Astrocyte of the spinal cord (primary cell): Measurements from ENCODE around the gene SLC4A2.

Source experiments
- DNase-seq: peaks from one replicate; pipeline ENCODE4 v3.0.0; 2011; ENCODE audit warnings: low read depth, low spot score
- H3K4me3 ChIP-seq: 2 replicates; pipeline ENCODE4 v1.5.1; 2011; ENCODE audit warnings: low read depth, mild to moderate bottlenecking, low read length, moderate library complexity
- CTCF ChIP-seq: IDR thresholded peaks from 2 replicates; pipeline ENCODE4 v1.5.1; 2012; ENCODE audit warnings: low read depth, mild to moderate bottlenecking, low read length, inconsistent platforms
- in situ Hi-C: cut with HindIII; loops from 2 replicates; pipeline ENCODE4 v1.10.0; 2017; ENCODE audit warnings: low sequenced_read_pairs

SLC4A2 gene

GRCh38 chr7:151089893-151090730 lies 30.7 kb downstream of the SLC4A2 start:
- no peak for TF ChIP-seq CTCF
- in situ Hi-C loops, result no loop called here
- no peak for DNase-seq

GRCh38 chr7:151091003-151091402 lies 31.6 kb downstream of the SLC4A2 start:
- no peak for DNase-seq
- no peak overlapping the region for H3K4me3 ChIP-seq
- in situ Hi-C loops, result no loop called here
- TF ChIP-seq CTCF, result no peak

More at GRCh38 chr7:151089893-151090730, 30.7 kb downstream of the SLC4A2 start:
- H3K4me3 ChIP-seq, result no peak overlapping the region

- TF ChIP-seq CTCF, result peak; percentile 75
- DNase-seq, result no peak
- in situ Hi-C loops, result no loop called here
- H3K4me3 ChIP-seq, result no peak overlapping the region
These were observed 32.0 kb downstream of the SLC4A2 start for GRCh38 chr7:151091431-151091830.

GRCh38 chr7:151091988-151092387 lies 32.6 kb downstream of the SLC4A2 start:
- no peak overlapping the region for H3K4me3 ChIP-seq
- in situ Hi-C loops, result no loop called here
- DNase-seq, result no peak
- TF ChIP-seq CTCF, result no peak

GRCh38 chr7:151093748-151094147 lies 34.4 kb downstream of the SLC4A2 start:
- no peak for TF ChIP-seq CTCF
- H3K4me3 ChIP-seq, result no peak overlapping the region
- no peak for DNase-seq
- in situ Hi-C loops, result no loop called here

GRCh38 chr7:151094675-151095074 lies 35.3 kb downstream of the SLC4A2 start:
- no peak overlapping the region for H3K4me3 ChIP-seq
- no peak for DNase-seq
- in situ Hi-C loops, result no loop called here
- no peak for TF ChIP-seq CTCF
